ENCODE data around the gene ANKMY1. TPM values are rescaled to one million over a fixed set of nuclear protein-coding genes. Genes with fewer than 3 reads are reported as not detected.

The ANKMY1 gene
- total and polyA plus RNA-seq, 2 of the 8 experiments (the other 6 are each of a cell fraction or from before 2014, with no cell fraction given) = 4.5 to 4.8 TPM

DNA sequence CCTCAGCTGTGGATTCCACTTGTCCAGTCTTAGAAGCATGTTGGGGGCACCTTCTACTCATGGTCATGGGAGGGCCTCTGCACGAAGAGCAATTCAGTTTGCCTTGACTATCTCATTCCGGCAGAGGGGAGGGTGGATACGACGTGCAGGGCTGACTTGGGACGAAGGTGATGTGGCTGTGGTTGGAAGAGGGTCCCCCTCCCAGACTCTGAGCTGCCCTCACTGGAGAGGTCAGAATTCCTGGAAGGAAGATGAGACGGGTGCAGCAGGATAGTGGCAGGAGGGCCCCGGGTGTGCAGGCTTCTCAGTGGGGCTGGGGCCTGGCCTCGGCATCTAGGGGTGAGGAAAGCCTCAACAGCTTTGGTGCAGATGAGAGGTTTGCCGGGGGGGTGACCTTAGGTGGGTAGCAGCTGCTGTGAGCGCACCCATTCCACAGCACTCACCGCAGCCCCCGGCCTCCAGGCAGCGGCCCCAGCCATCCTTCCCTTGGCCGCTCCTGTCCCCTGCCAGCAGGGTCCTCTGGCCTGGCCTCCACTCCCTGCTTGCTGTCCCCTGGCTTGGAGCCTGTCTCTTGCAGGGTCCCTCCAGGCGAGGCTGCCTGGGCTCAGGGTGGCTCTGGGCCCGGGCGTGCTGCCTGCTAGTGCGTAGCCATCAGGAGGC lies 13.7 kb upstream of the ANKMY1 start:
- H3K9ac ChIP-seq (replicated peaks in 1 of 4; ENCODE audit: extremely low read depth in 1 of 4, low read depth in 3 of 4, low read length in 3 of 4) = no peak overlapping the region
- no peak for TF ChIP-seq FOSL1 (IDR thresholded peaks at IDR 0.05; ENCODE audit: insufficient read depth, low read depth, low read length)
- TF ChIP-seq GTF2F1 (IDR thresholded peaks at IDR 0.05; ENCODE audit: borderline replicate concordance, low read depth, low read length) = no peak
- TF ChIP-seq SP2 (IDR thresholded peaks at IDR 0.05; ENCODE audit: low read length) = no peak
- no peak for TF ChIP-seq RFX5 (IDR thresholded peaks at IDR 0.05; ENCODE audit: borderline replicate concordance, low read depth, low read length)
- TF ChIP-seq TEAD4 (IDR thresholded peaks at IDR 0.05; ENCODE audit: low read depth, low read length) = no peak
- TF ChIP-seq RXRA (IDR thresholded peaks at IDR 0.05; ENCODE audit: insufficient read depth, low read depth, low read length) = no peak

More for the DNA sequence above, 13.7 kb upstream of the ANKMY1 start:
- peaks cover 3 to 20% of the 10 kb centered on the region in 2 experiments for H4K20me1 ChIP-seq (replicated peaks in 1 of 2; ENCODE audit: control insufficient read depth in 1 of 2, insufficient read depth in 2 of 2, low read length in 2 of 2)
- H3K4me2 ChIP-seq (ENCODE audit: insufficient read depth in 1 of 2, low read depth in 2 of 2, low read length in 2 of 2) = no peak overlapping the region
- peaks cover 9% of the 10 kb centered on the region; the same call in 1 of the 2 replicates for H3K23me2 ChIP-seq (ENCODE audit: low read depth, low read length)
- H2BK20ac ChIP-seq (ENCODE audit: low read length) = no peak overlapping the region
- H3K27ac ChIP-seq (ENCODE audit: low read depth, low read length) = no peak overlapping the region
- no peak overlapping the region for H3K4ac ChIP-seq (replicated peaks; ENCODE audit: insufficient read length, low read depth, low read length)
- no peaks in the 10 kb centered on the region for H3K79me2 ChIP-seq (ENCODE audit: control insufficient read depth in 1 of 2, insufficient read depth in 2 of 2, low read length in 2 of 2)
- no peak overlapping the region for H4K5ac ChIP-seq (ENCODE audit: insufficient read length, low read depth, low read length)
- H3K4me1 ChIP-seq (replicated peaks in 1 of 4; ENCODE audit: control insufficient read depth in 3 of 4, insufficient read depth in 4 of 4, low read length in 3 of 4) = peaks cover 0 to 20% (median 12%) of the 10 kb centered on the region in 4 experiments; a peak in 6 of 7 replicates
- no peak overlapping the region for H3K4me3 ChIP-seq (ENCODE audit: extremely low read depth in 1 of 4, insufficient read depth in 2 of 4, low read depth in 3 of 4, low read length in 4 of 4)
- H3K23ac ChIP-seq (ENCODE audit: insufficient read length) = no peak overlapping the region
- FAIRE-seq = no peak
- 91% methylated on average over 13 of the region's 18 CpGs; no CpG with 5 or more reads in 1 of the 2 experiments for WGBS, 2 experiments (ENCODE audit: extremely low coverage in 1 of 2, insufficient coverage in 1 of 2, insufficient read length in 1 of 2, insufficient replicate concordance in 2 of 2, low coverage in 1 of 2, low lambda C conversion rate in 2 of 2, missing lambda C conversion rate in 1 of 2)
- H2AK5ac ChIP-seq (ENCODE audit: low read depth, low read length) = 0 out of 2 replicates have a peak overlapping the region, but pooled peaks have one; percentile 15
- no peak overlapping the region for H3K18ac ChIP-seq (ENCODE audit: extremely low read depth, low read length)
- no peak overlapping the region for H3K56ac ChIP-seq (replicated peaks; ENCODE audit: insufficient read length, low read depth, low read length)
- ChIA-PET CTCF (ENCODE audit: partially characterized antibody) (interaction anchor here (1.4 to 1.9 kb wide), 3 partner anchors 8 to 77 kb away, joined by 4 to 8 read pairs (median 5); partner anchors contain the start of gene CAPN10), POLR2A (ENCODE audit: partially characterized antibody) (interaction anchor here (2.5 kb wide), 1 partner anchor 15 kb away, joined by 6 read pairs; the partner anchor contains the start of gene CAPN10)
- H4K91ac ChIP-seq (replicated peaks; ENCODE audit: insufficient read length, low read length) = no peak overlapping the region
- no peaks in the 10 kb centered on the region for H3K79me1 ChIP-seq (ENCODE audit: low read depth, low read length)
- no peak overlapping the region for H2BK5ac ChIP-seq (ENCODE audit: low read depth, low read length)
- no peak overlapping the region for H4K8ac ChIP-seq (ENCODE audit: extremely low read depth, insufficient read depth, low read length)
- H3K36me3 ChIP-seq (ENCODE audit: control insufficient read depth in 2 of 4, insufficient read depth in 4 of 4, low read length in 3 of 4) = no peaks in the 10 kb centered on the region
- H2BK15ac ChIP-seq (ENCODE audit: low read length) = no peak overlapping the region
- H2BK120ac ChIP-seq (replicated peaks; ENCODE audit: low read depth, low read length) = no peak overlapping the region
- no peak overlapping the region for H3K14ac ChIP-seq (ENCODE audit: insufficient read length)
- DNase-seq (ENCODE audit: low read depth in 1 of 2, low spot score in 2 of 2) = no peak
- no peaks in the 10 kb centered on the region for H3K9me3 ChIP-seq (ENCODE audit: insufficient read depth in 2 of 2, low read depth in 1 of 2, low read length in 1 of 2)
- H3K27me3 ChIP-seq (replicated peaks in 1 of 4; ENCODE audit: control insufficient read depth in 3 of 4, extremely low read depth in 1 of 4, insufficient read depth in 3 of 4, low read length in 3 of 4) = peaks cover 18 to 34% (median 30%) of the 10 kb centered on the region in 4 experiments
- no peak overlapping the region for H2BK12ac ChIP-seq (ENCODE audit: low read depth, low read length)
- H2AFZ ChIP-seq (ENCODE audit: low read length) = no peak overlapping the region
